Hepatocyte (in vitro differentiated cells): ENCODE measurements around the gene GSPT1.

Experiments
- CTCF ChIP-seq: fragments of 200-600 bp; sonication (generic); IDR thresholded peaks from 2 replicates; pipeline ENCODE4 v1.5.1; 2016; ENCODE audit warnings: antibody characterized with exemption, mild to moderate bottlenecking; ENCODE audit not compliant: poor library complexity
- EZH2 ChIP-seq: fragments of 200-600 bp; sonication (generic); IDR thresholded peaks from 2 replicates; pipeline ENCODE4 v1.6.1; 2016; ENCODE audit warnings: antibody characterized with exemption, mild to moderate bottlenecking, borderline replicate concordance

DNA sequence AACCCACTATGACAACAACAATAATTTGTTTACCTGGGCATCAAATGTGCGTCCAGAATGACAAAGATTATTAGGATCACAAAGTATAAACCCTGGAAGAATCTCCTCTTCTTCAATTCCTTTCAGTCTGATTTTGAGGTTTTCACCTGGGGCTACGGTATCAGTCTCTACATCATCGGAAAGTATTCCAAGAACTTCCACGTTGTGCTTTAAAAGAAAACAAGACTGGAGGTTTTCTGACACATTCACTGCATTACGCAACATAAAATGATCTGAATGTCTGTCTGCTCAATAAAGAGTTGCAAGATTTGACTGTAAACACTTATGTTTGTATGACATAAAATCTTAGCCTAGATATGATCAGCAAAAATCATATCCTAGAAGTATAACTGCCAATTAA, 38.4 kb downstream of the GSPT1 start:
- TF ChIP-seq CTCF = no peak
- TF ChIP-seq EZH2 = no peak
